Measurements from ENCODE around the gene ZDHHC5.

GRCh38 chr11:57641011-57641807 is 26.7 kb upstream of the ZDHHC5 start:
- TF ChIP-seq CTCF (IDR thresholded peaks at IDR 0.05) (peak in 3 of 4 experiments; percentile 54 to 58 (median 57)), POLR2A (IDR thresholded peaks at IDR 0.05) (no peak), POLR2AphosphoS5 (IDR thresholded peaks at IDR 0.05) (no peak), EP300 (IDR thresholded peaks at IDR 0.05) (no peak)
